B cell (primary cell): ENCODE measurements around the gene ZNF747. TPM values are rescaled to one million over a fixed set of nuclear protein-coding genes. Genes with fewer than 3 reads are reported as not detected.

ENCODE experiments used
- ATAC-seq: fragments of 200-7000 bp; cut with Tn5 transposase; one replicate; pipeline ENCODE4 v1.10.0; 2021; ENCODE audit warnings: low read depth, mild to moderate bottlenecking, moderate number of reproducible peaks, moderate library complexity
- CTCF ChIA-PET: fragments of 350-600 bp; sonication (Branson Sonifier 250); formaldehyde crosslinking; loops from one replicate; lab custom pipeline; 2021; ENCODE audit warnings: antibody characterized with exemption, inconsistent platforms; lab: Charles Lee
- POLR2A ChIA-PET: fragments of 350-600 bp; sonication (Branson Sonifier 250); formaldehyde crosslinking; loops from one replicate; lab custom pipeline; 2021; ENCODE audit warnings: antibody characterized with exemption; lab: Charles Lee
- DNase-seq: peaks from one replicate; pipeline ENCODE4 v3.0.0; 2013
- H2AFZ ChIP-seq: 2 replicates; pipeline ENCODE4 v1.6.1; 2012; ENCODE audit warnings: mild to moderate bottlenecking, low read depth, low read length; ENCODE audit not compliant: insufficient read depth, poor library complexity, severe bottlenecking
- H3K27ac ChIP-seq, 2 donors: 1 replicate in 1 of 2; 2 replicates in 1 of 2; pipeline ENCODE4 v1.5.1; 2012 to 2013; ENCODE audit warnings: low read length in 2 of 2, mild to moderate bottlenecking in 2 of 2, moderate library complexity in 1 of 2
- H3K27me3 ChIP-seq, 4 experiments: fragments of 200-600 bp in 1 of 4; sonication (generic) in 1 of 4; replicated peaks in 1 of 4; 1 replicate in 2 of 4; 2 replicates in 2 of 4; pipeline versions ENCODE4 v1.6.1 to v1.7.0; 2013 to 2016; ENCODE audit warnings: low read length in 3 of 4, mild to moderate bottlenecking in 2 of 4, mixed read lengths in 1 of 4, moderate library complexity in 1 of 4; ENCODE audit not compliant: insufficient read depth in 4 of 4, control insufficient read depth in 3 of 4; ENCODE audit errors: control extremely low read depth in 1 of 4
- H3K36me3 ChIP-seq, 2 experiments: replicated peaks in 1 of 2; 1 replicate in 1 of 2; 2 replicates in 1 of 2; pipeline versions ENCODE4 v1.6.1 to v1.7.1; 2013; ENCODE audit warnings: low read length in 1 of 2; ENCODE audit not compliant: insufficient read depth in 2 of 2, control insufficient read depth in 1 of 2; ENCODE audit errors: control extremely low read depth in 1 of 2, extremely low read depth in 1 of 2
- H3K4me1 ChIP-seq, 2 donors: fragments of 200-600 bp in 1 of 2; sonication (generic) in 1 of 2; 1 replicate in 1 of 2; 2 replicates in 1 of 2; pipeline versions ENCODE4 v1.5.1 to v1.6.1; 2013 to 2017; ENCODE audit warnings: low read length in 2 of 2; ENCODE audit not compliant: control insufficient read depth in 2 of 2, insufficient read depth in 2 of 2
- H3K4me2 ChIP-seq: replicated peaks from 2 replicates; pipeline ENCODE3; 2012; ENCODE audit warnings: mild to moderate bottlenecking, low read depth, low read length; ENCODE audit not compliant: poor library complexity, severe bottlenecking
- H3K4me3 ChIP-seq, 5 experiments: fragments of 200-600 bp in 1 of 5; sonication (generic) in 1 of 5; 1 replicate in 3 of 5; 2 replicates in 2 of 5; pipeline versions ENCODE4 v1.5.1 to v1.7.0; 2011 to 2016; ENCODE audit warnings: low read length in 4 of 5, mild to moderate bottlenecking in 4 of 5, low read depth in 2 of 5, control low read depth in 1 of 5, moderate library complexity in 1 of 5; ENCODE audit not compliant: insufficient read depth in 1 of 5; ENCODE audit errors: control extremely low read depth in 1 of 5, extremely low read depth in 1 of 5
- H3K79me2 ChIP-seq: fragments of 200-600 bp; sonication (generic); one replicate; pipeline ENCODE4 v1.6.0; 2016; ENCODE audit warnings: low read length; ENCODE audit not compliant: control insufficient read depth, insufficient read depth
- H3K9ac ChIP-seq: fragments of 200-600 bp; sonication (generic); 2 replicates; pipeline ENCODE4 v1.6.1; 2017; ENCODE audit warnings: mild to moderate bottlenecking, low read length, moderate library complexity
- H3K9me3 ChIP-seq, 3 donors: one replicate each; pipeline versions ENCODE4 v1.6.1 to v1.7.1; 2013; ENCODE audit warnings: low read length in 2 of 3; ENCODE audit not compliant: control insufficient read depth in 2 of 3, insufficient read depth in 1 of 3; ENCODE audit errors: control extremely low read depth in 1 of 3
- H4K20me1 ChIP-seq: 2 replicates; pipeline ENCODE4 v1.6.0; 2012; ENCODE audit warnings: mild to moderate bottlenecking, low read length; ENCODE audit not compliant: insufficient read depth, control insufficient read depth, poor library complexity, severe bottlenecking
- H3K27ac Mint-ChIP-seq: one replicate; pipeline ENCODE4 v1.8.0; 2021; ENCODE audit warnings: mixed read lengths
- H3K27me3 Mint-ChIP-seq: one replicate; pipeline ENCODE4 v1.8.0; 2021; ENCODE audit warnings: mixed read lengths
- H3K4me1 Mint-ChIP-seq: one replicate; pipeline ENCODE4 v1.8.0; 2021; ENCODE audit warnings: mixed read lengths
- H3K4me3 Mint-ChIP-seq: one replicate; pipeline ENCODE4 v1.8.0; 2021; ENCODE audit warnings: mixed read lengths
- H3K9me3 Mint-ChIP-seq: one replicate; pipeline ENCODE4 v1.8.0; 2022; ENCODE audit warnings: mixed read lengths; ENCODE audit not compliant: insufficient read depth
- CTCF ChIP-seq: fragments of 200-600 bp; IDR thresholded peaks from one replicate; pipeline ENCODE4 v1.8.0; 2022; ENCODE audit warnings: antibody characterized with exemption, mild to moderate bottlenecking
- EZH2 ChIP-seq: IDR thresholded peaks from 2 replicates; pipeline ENCODE4 v1.6.1; 2012; ENCODE audit warnings: borderline replicate concordance, low read depth, mild to moderate bottlenecking, moderate library complexity, low read length; ENCODE audit not compliant: insufficient read depth, poor library complexity, severe bottlenecking
- WGBS: methylation state at CpG from one replicate; pipeline ENCODE4 v1.1.5; 2013; ENCODE audit warnings: missing lambda C conversion rate; ENCODE audit not compliant: insufficient coverage; 5-methylcytosine and 5-hydroxymethylcytosine counted together
- intact Hi-C: fragments of 100-400 bp; cut with micrococcal nuclease; formaldehyde crosslinking; loops from one replicate; pipeline ENCODE4 v1.10.0; 2022
- polyA plus RNA-seq: library from polyadenylated mRNA; depleted of rRNA; stranded (reverse); fragments of >200 nt; gene quantifications from 2 replicates; pipeline ENCODE4 v1.2.3, GENCODE V29; 2012
- total RNA-seq, 2 donors: library from RNA; stranded (reverse); fragments of 120-200 nt in 1 of 2; gene quantifications; 1 replicate in 1 of 2; 2 replicates in 1 of 2; pipeline versions ENCODE4 v1.2.3 to v1.2.4, GENCODE V29; 2013 to 2022

The ZNF747 gene
- total and polyA plus RNA-seq, 2 donors (not counting 1 experiment from before 2014, with no cell fraction given): 9.7 to 17.3 TPM

GRCh38 chr16:30519120-30520049 lies 15.3 kb downstream of the ZNF747 start:
- Histone ChIP-seq H3K27me3 (no peaks in the 10 kb centered on the region), H3K4me2 (no peak overlapping the region), H3K36me3 (peaks cover 0 to 58% of the 10 kb centered on the region in 2 experiments), H3K9ac (no peak overlapping the region), H3K9me3 (no peaks in the 10 kb centered on the region), H3K27ac (no peak overlapping the region), H3K4me1 (no peaks in the 10 kb centered on the region), H2AFZ (no peak overlapping the region), H3K79me2 (no peaks in the 10 kb centered on the region), H3K4me3 (no peak overlapping the region), H4K20me1 (no peaks in the 10 kb centered on the region)
- intact Hi-C loops: no loop called here
- DNase-seq (no peak), ATAC-seq (no peak)
- Mint-ChIP-seq H3K9me3 (no peaks in the 10 kb centered on the region), H3K4me1 (no peaks in the 10 kb centered on the region), H3K27me3 (no peaks in the 10 kb centered on the region), H3K27ac (no peak overlapping the region), H3K4me3 (no peak overlapping the region)
- ChIA-PET CTCF (interaction anchor here (0.8 kb wide), 1 partner anchor 70 kb away, joined by 3 read pairs; no protein-coding TSS in a partner anchor), POLR2A (interaction anchor here (0.6 to 0.7 kb wide), 2 partner anchors 32 to 53 kb away, joined by 3 read pairs; partner anchors contain the start of gene ZNF688)
- WGBS: 97% methylated on average over 15 of the region's 20 CpGs
- TF ChIP-seq EZH2 (no peak), CTCF (no peak)

GRCh38 chr16:30518552-30518951 lies 16.1 kb downstream of the ZNF747 start:
- Mint-ChIP-seq H3K4me3 (no peak overlapping the region), H3K27ac (no peak overlapping the region), H3K4me1 (no peaks in the 10 kb centered on the region)

More at GRCh38 chr16:30518552-30518951, 16.1 kb downstream of the ZNF747 start:
- Histone ChIP-seq H3K4me1 (no peaks in the 10 kb centered on the region), H3K27ac (no peak overlapping the region), H3K4me3 (no peak overlapping the region), H3K9ac (no peak overlapping the region), H3K27me3 (no peaks in the 10 kb centered on the region), H2AFZ (no peak overlapping the region), H3K4me2 (no peak overlapping the region), H4K20me1 (no peaks in the 10 kb centered on the region), H3K79me2 (no peaks in the 10 kb centered on the region), H3K9me3 (no peaks in the 10 kb centered on the region), H3K36me3 (peaks cover 0 to 62% of the 10 kb centered on the region in 2 experiments)
- TF ChIP-seq CTCF: no peak
- TF ChIP-seq EZH2: no peak
- CTCF ChIA-PET: interaction anchor here (0.8 kb wide), 1 partner anchor 69 kb away, joined by 3 read pairs; no protein-coding TSS in a partner anchor
- intact Hi-C loops: no loop called here
- Mint-ChIP-seq H3K27me3 (no peaks in the 10 kb centered on the region), H3K9me3 (no peaks in the 10 kb centered on the region)
- DNase-seq: no peak
- WGBS: 100% methylated on average over 2 of the region's 10 CpGs
- no peak for ATAC-seq
- POLR2A ChIA-PET: interaction anchor here (0.7 kb wide), 1 partner anchor 53 kb away, joined by 3 read pairs; the partner anchor contains the start of gene ZNF688
